ENCODE measurements around the gene FBXL4. TPM values are rescaled to one million over a fixed set of nuclear protein-coding genes. Genes with fewer than 3 reads are reported as not detected.

FBXL4 gene
- 7.8 TPM for polyA plus RNA-seq (2013, experiment 1 of 2; ENCODE audit: insufficient read length)
- 9.2 TPM for polyA plus RNA-seq (2013, experiment 2 of 2; ENCODE audit: insufficient read length)

DNA sequence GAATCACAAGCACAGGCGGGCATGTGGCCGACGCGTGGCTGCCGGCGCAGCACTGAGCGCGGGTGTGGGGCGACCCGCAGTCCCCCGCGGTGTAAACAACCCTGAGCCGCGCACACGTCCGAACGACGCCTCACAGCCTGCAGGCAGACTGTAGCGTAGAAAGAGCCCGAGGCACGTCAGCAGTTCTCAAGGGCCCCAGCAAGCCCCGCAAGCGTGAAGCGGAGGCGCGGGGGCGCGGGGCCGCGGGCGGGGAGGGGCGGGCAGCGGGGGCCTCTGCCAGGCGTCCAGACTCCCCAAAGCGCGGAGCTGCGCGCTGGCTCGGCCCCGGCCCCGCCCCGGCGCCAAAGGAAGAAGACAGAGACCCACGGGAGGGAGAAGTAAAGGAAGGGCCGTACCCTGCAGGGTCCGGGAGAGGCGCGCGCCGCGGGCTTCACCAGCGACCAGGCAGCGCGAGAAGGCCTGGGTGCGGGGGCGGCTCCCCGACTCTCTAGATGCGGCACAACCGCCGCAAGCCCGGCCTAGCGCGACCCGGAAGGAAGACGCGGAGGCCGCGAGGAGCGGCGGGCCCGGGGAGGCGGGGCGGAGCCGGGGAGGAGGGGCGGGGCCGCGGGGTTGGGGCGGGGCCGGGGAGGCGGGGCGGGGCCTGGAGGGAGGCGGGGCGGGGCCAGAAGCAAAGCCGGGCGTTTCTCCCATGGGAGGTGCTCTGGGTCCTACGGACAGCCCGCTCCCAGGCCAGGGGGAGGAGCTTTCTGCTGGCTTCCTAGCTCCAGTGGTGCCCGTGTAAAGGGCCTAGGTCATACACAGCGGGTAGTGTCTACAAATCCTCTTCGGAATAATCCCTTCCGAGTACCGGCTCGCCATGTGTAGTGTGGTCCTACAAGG lies at the start of gene FBXL4:
TSS of gene FBXL4 (minus strand) at position 536 of the 882 bp plus-strand sequence. CDS start 20,958 bp downstream, outside the sequence.
- DNase-seq = peak; percentile 75

DNA sequence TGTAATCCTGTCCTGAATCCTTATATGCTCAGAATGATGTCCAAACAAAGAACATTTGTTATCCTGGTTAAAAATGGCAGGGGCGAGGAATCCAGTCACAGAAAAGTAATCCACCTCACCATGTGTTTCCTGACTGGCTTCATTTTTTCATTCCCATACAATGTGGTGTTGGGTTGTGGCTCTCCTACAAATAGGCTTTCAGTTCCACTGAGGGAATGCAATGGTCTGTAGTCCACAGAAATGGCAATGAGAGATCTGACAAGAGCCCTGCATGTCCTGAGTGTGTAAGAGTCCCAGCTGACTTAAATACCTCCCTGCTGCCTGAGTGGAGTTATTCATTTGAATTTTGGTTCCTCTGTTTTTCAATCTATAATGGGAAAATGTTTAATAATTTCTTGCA lies 47.4 kb upstream of the FBXL4 start:
- no peak for DNase-seq

DNA sequence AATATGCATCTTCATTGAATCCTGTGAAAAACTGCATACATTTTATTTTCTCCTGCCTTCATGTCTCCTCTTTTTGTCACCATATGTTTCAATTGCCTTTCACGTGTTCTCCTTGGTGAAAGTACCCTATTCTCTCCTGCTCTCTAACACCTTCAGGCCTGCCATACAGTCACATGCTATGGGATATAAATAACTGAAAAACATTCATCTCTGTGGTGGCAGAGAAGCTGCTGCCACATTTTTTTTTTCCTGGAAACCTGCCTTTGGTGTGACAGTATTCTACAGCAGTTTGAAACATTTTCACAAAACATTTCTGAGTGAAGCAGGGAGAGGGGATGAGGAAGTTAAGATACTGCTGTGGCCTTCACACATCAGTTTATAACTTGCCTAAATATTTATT lies 44.8 kb upstream of the FBXL4 start:
- DNase-seq = no peak

DNA sequence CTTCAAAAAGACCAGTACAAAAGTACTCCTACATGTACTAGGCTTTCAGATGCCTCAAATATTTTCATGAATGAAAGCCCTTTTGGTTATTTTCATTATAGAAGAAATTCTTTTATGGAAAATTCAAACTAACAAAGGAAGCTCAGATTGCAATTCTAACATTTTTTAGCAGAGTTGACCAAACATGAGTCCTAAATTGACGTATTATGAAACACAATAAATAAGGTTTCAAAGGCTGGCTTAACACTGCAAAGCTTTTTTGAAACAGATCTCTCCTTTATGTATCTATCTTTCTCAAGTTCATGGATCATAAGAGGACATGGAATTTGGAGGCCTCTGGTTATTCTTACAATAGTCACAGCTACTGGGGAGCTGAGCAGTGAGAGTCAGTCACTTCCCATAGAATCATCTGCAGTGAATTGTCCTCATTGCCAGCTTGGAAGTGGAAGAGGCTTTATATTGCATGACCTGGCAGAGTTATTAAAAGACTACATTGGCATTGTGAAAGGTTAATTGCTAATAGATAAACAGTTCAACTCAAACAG lies 38.4 kb upstream of the FBXL4 start:
- DNase-seq = no peak

DNA sequence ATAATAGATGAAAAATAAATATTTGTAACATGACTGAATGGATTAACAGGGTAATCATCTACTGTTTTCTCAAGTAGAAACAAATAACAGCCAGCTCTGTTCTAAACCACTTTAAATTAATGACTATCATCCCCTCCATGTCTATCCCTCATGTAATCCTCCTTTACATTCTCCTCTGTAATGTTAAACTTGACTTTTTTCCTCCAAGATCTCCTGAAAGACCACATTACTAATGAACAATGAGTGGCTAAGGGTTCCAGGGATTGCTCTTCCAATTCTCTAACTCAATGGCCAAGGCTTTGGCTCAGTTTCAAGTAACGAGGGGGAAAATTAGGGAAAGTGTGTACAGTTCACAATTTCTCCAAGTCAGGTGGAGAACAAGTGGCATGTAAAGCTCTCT lies 37.6 kb upstream of the FBXL4 start:
- DNase-seq = no peak

DNA sequence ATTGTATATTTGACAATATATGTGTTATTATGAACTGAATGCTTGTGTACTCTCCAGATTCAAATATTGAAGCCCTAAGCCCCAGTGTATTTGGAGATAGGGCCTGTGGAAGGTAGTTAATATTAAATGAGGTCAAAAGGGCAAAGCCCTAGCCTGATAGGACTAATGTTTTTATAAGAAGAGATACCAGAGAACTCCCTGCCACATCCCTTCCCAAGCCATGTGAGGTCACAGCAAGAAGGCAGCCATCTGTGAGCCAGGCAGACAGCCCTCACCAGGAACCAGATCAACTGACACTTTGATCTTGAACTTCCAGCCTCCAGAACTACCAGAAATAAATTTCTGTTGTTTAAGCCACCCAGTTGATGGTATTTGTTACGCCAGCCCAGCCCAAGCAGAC lies 36.4 kb upstream of the FBXL4 start:
- no peak for DNase-seq

DNA sequence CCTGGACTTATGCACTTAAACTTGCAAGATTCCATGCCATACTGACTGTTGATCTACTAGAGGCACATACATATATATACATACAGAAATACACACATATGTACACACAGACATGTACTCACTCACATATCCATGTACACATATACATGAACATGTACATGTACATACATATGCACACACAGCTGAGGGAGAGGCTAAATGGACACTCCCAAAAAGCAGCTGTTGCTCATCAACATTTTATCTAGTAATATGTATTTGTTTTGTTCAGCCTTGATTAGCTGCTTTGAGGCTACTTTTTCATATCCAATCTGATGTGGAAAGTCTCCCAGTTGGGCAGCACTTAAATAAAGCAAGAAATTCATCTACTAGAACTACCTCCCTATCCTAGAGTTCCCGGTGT lies 33.7 kb upstream of the FBXL4 start:
- DNase-seq = no peak

DNA sequence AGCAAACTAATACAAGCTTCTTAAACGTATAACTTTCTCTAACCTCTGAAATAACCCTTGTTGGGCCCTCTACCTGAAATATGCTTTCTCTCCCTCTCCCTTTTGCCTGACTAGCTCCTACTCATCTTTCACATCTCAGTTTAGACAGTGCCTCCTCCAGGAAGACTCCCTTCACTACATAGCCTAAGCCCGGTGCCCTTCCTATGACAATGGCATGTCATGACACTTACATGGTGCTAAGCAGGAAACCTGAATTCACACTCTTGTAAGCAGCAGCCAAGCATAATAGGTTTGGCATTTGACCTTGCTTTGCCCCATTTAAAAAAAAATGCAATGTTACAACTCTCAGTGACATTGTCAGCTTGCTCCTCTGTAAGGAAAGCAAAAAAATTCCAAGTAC lies 33.1 kb upstream of the FBXL4 start:
- DNase-seq = no peak

DNA sequence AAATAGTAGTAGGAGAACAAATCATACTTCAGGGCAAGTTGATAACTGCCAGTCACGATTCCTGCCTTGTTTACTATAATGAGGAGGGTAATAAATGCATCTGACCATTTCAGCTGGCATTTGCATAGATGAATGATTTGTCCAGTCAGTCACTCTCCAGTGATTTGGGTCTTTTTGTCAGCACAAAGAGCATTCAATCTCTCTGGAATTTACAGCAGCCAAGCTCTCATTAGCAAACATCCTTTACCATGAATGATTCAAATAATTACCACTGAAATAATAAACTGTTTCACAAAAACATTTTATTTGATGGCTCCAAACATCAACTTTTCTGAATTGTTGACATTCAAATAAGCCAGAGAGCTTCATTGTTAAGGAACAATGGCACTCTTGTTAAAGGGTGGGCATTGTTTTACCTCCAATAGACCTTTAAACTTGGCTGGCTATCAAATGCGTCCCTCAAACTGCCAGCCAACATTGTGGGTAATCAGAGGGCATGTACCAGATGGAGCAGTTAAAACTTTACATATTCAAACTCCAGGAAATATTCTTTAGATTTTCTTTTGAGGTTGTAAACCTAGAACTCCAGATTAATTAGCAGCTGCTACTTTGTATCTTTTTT lies 30.0 kb upstream of the FBXL4 start:
- no peak for DNase-seq

DNA sequence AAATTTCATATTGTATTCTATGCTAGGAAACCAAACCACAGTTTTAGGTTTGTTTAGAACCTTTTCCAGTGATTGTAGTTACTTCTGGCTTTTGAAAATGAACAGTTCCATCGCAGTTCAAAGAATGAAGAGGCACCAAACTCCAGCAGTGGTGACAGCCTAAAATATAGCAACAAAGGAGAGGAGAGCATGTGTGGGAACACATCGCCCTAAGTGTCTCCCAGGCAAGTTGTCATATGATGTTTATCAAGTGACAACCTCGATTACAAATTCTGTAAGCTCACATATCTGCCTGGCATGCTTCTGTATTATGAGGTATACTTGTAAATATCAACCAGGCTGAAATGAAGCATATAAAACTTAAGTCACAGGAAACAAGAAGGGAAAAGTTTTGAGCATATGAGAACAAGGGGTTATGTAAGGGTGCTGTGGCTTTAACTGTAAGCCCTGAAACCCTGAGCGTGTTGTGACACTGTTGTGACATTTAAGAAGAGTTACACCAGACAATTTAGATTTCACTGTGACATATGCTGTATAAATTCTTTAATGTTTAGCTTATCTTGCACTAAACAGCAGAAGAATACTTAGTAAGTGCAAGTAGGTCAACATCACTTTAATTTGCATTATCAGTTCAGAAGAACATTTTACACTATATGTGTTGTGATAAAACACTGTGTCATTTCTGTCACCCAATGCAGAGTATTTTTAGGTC lies 29.1 kb upstream of the FBXL4 start:
- DNase-seq = no peak

DNA sequence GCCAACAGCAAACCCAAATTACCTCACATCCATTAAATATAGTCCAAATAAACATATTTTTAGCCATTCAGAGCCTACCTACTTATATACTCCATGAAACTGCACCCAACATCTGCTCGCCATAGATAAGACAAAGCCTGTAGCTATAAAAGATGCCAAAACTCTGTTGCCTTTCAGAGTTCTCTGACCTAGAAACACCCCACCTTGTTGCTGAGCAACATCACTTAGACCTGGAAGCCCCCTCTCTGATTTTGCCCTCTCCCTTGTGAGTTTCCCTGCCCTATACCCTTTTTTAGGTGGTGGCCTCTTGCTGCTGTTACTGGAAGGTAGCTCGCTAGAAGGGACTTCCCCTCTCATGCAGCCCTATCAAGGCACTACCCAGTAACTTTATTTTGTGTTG lies 27.7 kb upstream of the FBXL4 start:
- DNase-seq = no peak

DNA sequence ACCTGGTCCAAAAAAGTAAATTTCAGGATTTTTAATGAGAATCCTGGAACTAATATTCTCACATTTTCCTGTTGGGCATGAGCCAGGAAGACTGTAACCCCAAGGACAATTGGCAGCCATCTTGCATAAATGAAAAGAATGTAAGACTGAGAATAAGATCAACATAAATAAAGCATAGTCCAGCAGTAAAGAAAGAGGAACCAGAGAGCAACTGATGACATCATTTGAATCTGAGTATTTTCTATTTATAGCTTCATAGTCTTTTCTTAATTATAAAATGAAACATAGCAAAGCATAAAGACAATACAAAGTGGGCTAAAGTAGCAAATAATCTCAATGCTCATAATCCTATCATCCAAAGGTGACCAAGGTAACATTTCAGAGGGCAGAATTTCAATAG lies 26.6 kb upstream of the FBXL4 start:
- no peak for DNase-seq

DNA sequence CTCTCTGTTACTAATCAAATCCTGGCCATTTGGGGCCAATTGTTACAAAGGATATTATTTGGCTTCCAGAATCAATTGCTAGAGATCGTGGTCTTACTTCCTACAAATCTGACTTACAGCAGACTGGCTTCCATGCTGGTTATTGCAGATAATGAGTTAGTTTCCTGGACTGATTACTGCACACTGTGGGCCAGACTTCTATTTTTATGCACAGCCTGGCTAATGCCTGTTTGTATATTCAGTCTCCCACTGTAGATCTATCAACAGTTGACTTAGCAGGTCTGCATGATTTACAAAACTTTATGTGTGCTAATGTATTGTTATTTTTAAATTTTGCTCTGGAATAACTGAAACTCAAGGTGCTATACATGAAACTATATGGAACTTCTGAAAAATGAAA lies 25.8 kb upstream of the FBXL4 start:
- no peak for DNase-seq

DNA sequence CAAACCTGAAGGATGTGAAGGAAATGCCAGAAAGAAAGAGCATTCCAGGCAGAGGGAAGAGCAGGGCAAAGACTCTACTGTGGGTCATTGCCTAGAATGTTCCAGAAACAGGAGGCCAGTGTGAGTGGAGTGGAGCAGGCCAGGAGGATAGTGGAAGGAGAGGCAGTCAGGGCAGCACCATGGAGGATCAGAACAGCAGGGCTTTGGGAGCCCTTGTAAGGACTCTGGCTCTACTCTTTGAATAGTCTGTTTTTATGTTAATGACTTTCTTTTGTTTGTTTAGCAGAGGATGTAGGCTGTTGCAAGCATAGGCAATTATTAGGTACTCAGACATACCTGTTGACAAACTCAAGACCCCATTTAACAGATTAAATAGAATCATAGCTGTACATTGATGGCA lies 23.6 kb upstream of the FBXL4 start:
- no peak for DNase-seq

DNA sequence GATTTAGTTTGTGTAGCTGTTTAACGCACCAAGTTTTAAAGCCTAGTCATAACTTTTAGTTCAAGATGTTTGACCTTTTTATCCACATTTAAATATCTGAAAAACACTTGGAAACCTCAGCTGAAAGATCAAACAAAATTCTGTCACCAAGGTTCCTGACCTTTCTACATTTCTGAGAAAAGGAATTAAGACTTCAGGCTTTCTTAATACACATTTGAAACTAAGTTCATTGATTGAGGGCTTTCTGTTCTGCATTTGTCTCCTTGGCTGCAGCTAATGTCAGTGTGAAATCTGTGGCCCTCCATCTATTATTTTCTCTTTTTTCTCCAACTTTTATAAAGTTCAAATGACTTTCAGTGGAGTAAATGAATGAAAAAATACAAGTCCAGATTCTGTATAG lies 22.7 kb upstream of the FBXL4 start:
- DNase-seq = no peak

DNA sequence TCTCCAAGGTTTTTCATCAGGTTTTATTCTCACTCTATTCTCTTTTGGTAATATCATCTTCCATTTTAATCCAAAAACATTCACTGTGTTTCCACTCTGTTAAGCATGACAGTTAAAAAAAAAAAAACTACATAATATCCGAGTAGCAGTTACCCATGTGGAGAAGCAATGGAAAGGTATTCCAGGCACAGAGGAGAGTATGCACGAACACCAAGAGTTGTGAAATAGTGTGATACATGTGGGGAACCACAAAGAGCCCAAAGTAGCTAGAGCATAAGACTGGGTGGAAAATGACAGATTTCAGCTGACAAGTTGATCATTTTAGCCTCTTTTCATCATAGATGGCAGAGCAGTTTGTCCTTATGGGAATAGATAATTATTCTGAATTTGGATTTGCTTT lies 19.9 kb upstream of the FBXL4 start:
- DNase-seq = no peak

DNA sequence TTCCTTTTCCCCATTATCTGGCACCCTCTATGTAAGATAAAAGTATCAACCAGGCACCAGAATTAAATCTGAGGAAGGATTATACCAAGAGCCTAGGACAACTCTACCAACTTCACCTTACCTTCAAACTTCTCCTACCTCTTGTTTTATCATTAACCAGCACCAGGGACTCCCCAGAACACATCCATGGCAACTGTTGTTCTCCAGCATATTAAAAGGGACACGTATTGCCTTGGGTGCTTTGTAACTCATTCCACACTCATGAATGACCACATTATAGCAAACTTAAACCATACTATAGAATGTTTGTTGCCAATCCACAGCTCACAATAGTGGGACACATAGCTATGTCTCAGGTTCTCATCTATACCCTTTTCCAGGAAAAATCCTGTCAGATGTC lies 11.9 kb upstream of the FBXL4 start:
- DNase-seq = no peak

DNA sequence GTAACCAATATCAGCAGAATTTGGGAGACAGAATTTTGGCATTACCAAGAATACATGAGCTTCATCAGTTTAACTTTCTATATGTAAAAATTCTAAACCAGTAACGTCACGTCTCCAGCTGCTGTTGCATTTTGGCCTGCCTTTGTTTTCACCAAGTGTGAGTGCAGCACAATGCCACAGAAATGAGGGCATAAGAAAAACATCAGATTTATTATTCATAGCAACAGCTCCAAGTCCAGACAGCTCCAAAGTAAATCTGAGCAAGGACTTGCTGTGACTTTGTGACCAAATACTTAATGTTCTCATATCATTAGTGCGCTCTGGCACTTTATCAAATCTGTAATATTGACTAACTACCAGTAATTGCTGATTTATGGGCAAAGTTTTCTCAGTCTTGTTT lies 11.0 kb upstream of the FBXL4 start:
- DNase-seq = no peak

DNA sequence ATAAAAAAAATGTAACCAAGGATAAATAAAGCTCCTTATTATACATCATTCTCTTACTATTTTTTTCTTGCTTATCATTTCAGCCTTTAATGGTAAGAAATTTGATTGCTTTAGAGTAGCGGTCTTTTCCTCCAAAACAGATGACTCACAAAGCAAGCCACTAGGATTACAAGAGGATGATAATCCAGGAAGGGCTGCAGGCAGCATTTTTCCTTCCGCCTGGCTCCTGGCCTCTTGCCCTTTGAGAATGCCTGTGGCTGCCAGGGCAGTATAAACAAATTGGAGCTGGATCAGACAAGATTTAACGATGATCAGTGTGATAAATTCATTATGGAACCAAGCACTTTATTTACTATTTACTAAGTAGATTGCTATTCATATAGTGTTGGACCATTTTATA lies 9.7 kb upstream of the FBXL4 start:
- DNase-seq = peak; percentile 31

DNA sequence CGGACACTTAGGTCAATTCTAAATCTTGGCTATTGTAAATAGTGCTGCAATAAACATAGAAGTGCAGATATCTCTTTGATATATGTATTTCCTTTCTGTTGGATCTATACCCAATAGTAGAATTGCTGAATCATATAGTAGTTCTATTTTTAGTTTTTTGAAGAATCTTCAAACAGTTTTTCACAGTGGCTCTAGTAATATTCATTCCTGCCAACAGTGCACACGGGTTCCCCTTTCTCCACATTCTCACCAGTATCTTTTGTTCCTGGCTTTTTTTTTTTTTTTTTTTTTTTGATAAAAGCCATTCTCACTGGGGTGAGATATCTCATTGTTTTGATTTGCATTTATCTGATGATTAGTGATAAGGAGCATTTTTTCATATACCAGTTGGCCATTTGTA lies 1.8 kb upstream of the FBXL4 start:
- no peak for DNase-seq

DNA sequence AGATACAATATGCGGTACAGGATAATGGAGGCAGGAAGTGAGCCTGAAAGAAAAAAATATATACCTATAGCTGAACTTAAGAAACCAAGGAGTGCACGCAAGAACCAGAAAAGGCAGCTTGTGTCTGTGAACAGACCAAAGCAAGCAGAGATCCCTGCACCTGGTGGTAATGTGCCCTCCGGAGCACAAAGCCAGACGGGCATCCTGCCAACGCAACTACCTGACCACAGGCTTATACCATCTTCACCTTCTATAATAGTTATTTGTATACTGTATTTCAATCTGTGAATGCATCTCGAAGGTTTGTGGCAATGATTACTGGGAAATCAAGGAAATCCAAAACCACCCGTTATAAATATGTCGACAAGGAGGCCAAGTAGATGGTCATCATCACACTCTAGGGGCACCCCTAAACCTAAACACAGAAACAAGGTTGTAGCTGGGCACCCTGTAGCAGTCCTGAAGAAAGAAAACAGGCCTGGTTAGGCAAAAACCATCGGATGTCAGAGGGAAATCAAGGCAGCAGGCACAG lies 801 bp downstream of the FBXL4 start:
- DNase-seq = peak; percentile 5

DNA sequence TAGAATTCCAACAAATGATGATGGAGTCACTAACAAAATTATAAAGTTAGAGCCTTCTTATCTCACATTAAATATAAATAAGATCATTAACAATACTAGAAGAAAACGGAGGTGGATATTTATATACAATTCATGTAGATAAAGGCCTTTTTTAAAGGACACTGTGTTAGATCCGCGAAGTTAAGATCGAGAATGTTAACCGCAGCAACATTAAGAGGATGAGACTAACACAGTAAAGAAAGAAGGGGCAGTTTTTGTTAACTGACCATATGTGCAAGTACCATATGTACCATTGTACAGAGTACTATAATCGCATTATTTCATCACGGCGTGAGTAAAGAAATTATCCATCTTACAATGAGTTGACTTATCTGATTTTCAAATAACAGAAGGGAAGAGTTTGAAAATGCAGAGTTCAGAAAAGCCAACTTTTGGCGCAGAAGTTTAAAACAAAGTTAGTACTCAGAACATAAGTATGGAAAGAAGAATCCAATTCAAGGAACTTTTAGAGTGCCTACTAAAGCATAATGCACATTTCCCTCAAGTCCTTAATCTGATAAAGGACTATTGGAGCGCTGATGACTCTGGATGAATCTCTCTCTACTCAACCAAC lies 1.4 kb downstream of the FBXL4 start:
- DNase-seq = no peak
